Ishikawa (cell line): ENCODE results near the gene ATRIP.
A peak's percentile ranks its signal among the peaks of the same experiment; 100 is the strongest.

Experiments
- CEBPB ChIP-seq: IDR thresholded peaks from 2 replicates; pipeline ENCODE4 v1.6.1; 2012
- CREB1 ChIP-seq: IDR thresholded peaks from 2 replicates; pipeline ENCODE4 v1.6.1; 2012; ENCODE audit warnings: low read depth
- EGR1 ChIP-seq: IDR thresholded peaks from 2 replicates; pipeline ENCODE4 v1.6.1; 2012
- EP300 ChIP-seq: IDR thresholded peaks from 2 replicates; pipeline ENCODE4 v1.6.1; 2012; ENCODE audit warnings: borderline replicate concordance
- FOXM1 ChIP-seq: IDR thresholded peaks from 2 replicates; pipeline ENCODE4 v1.6.1; 2012; ENCODE audit warnings: low read depth, borderline replicate concordance
- NFIC ChIP-seq: IDR thresholded peaks from 2 replicates; pipeline ENCODE4 v1.6.1; 2012
- RAD21 ChIP-seq: IDR thresholded peaks from 2 replicates; pipeline ENCODE4 v1.6.1; 2012; ENCODE audit warnings: low read depth
- TAF1 ChIP-seq: IDR thresholded peaks from 2 replicates; pipeline ENCODE4 v1.6.1; 2012; ENCODE audit warnings: low read depth, mild to moderate bottlenecking
- TCF12 ChIP-seq: IDR thresholded peaks from 2 replicates; pipeline ENCODE4 v1.6.1; 2012; ENCODE audit warnings: low read depth
- TEAD4 ChIP-seq: IDR thresholded peaks from 2 replicates; pipeline ENCODE4 v1.6.1; 2012
- YY1 ChIP-seq: IDR thresholded peaks from 2 replicates; pipeline ENCODE4 v1.6.1; 2012; ENCODE audit warnings: low read depth
- ZBTB7A ChIP-seq: IDR thresholded peaks from 2 replicates; pipeline ENCODE4 v1.6.1; 2012; ENCODE audit warnings: low read depth
- TF ChIP-seq, protein P1 (sequence below): IDR thresholded peaks from 2 replicates; pipeline ENCODE4 v1.6.1; 2012
- TF ChIP-seq, protein P2 (sequence below): IDR thresholded peaks from 2 replicates; pipeline ENCODE4 v1.6.1; 2012; ENCODE audit warnings: low read depth, mild to moderate bottlenecking
- TF ChIP-seq, protein P3 (sequence below): IDR thresholded peaks from 2 replicates; pipeline ENCODE4 v1.6.1; 2012

Gene ATRIP

DNA sequence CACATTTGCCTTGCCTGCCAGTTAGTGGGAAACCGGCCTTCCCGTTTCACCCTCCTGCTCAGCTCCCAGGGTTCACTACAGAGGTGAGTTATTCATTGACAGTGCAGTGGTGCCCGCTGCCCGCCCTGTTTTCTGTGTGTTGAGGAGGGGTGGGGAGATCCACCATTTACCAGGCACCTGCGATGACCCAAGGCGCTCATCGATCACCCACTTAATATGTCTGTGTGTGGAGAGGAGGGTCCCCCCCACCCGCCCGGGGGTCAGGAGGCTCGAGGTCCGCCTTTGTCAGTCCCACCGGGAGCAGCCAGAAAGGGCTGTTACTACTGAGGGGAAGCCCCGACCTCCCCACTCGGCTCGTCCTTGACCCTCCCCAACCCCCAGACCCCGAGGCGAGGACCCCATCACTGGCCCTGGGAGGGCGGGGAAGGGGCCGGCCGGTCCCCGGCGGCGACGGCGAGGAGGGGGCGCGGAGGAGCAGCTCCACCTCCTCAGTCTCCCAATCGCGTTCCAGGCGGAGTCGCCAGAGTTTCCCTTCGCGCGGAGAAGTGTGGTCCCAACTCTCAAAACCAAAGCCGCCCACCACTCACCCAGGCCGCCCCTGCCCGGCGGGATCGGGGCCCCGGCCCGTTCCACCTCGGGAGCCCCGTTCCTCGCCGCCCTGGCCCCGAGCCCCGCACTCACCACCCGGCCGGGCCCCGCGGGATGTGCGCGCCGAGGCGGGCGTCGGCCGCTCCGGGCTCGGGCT is 17.8 kb upstream of the ATRIP start:
- TF ChIP-seq EGR1 (no peak), EP300 (no peak), RAD21 (no peak), TCF12 (no peak), CEBPB (no peak), NFIC (no peak), TAF1 (peak; percentile 26; the same call in 1 of the 2 replicates), TEAD4 (no peak), ZBTB7A (0 out of 2 replicates have a peak, but pooled peaks have one; percentile 5)
- TF ChIP-seq, protein P1, sequence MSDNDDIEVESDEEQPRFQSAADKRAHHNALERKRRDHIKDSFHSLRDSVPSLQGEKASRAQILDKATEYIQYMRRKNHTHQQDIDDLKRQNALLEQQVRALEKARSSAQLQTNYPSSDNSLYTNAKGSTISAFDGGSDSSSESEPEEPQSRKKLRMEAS: 0 out of 2 replicates have a peak, but pooled peaks have one; percentile 6
- TF ChIP-seq, protein P2, sequence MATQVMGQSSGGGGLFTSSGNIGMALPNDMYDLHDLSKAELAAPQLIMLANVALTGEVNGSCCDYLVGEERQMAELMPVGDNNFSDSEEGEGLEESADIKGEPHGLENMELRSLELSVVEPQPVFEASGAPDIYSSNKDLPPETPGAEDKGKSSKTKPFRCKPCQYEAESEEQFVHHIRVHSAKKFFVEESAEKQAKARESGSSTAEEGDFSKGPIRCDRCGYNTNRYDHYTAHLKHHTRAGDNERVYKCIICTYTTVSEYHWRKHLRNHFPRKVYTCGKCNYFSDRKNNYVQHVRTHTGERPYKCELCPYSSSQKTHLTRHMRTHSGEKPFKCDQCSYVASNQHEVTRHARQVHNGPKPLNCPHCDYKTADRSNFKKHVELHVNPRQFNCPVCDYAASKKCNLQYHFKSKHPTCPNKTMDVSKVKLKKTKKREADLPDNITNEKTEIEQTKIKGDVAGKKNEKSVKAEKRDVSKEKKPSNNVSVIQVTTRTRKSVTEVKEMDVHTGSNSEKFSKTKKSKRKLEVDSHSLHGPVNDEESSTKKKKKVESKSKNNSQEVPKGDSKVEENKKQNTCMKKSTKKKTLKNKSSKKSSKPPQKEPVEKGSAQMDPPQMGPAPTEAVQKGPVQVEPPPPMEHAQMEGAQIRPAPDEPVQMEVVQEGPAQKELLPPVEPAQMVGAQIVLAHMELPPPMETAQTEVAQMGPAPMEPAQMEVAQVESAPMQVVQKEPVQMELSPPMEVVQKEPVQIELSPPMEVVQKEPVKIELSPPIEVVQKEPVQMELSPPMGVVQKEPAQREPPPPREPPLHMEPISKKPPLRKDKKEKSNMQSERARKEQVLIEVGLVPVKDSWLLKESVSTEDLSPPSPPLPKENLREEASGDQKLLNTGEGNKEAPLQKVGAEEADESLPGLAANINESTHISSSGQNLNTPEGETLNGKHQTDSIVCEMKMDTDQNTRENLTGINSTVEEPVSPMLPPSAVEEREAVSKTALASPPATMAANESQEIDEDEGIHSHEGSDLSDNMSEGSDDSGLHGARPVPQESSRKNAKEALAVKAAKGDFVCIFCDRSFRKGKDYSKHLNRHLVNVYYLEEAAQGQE: no peak

DNA sequence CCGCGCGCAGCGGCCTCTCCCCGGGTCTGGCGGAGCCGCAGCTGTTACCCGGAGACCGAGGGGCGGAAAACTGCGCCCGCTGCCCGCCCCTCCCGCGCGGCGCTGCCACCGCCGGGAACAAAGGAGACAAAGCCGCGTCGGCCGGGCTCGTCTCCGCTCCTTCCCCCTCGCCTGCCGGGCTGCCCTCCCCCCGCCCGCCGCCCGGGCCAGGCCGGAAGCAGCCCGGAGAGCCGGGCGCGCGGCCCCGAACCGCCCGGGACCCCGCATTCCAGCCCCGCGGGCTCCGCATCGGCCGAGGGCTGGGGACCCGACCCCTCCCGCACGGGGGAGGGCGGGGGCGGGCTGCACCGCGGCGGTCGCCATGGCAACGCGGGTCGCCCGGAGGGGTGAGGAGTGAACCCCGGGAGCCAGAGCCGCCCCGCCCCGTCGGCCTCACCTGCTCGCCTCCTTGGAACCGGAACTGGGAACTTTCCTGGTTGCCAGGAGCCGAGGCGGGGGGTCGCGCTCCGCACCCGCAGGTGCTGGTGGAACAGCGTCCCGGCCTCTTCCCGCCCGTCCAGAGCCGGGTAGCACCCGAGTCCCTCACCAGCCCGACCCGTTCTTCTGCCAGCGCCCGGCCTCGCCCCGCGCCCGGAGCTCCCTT is 17.1 kb upstream of the ATRIP start:
- TF ChIP-seq EP300: no peak
- TF ChIP-seq, protein P1: no peak; the same call in 1 of the 2 replicates
- peak; percentile 80; the same call in 1 of the 2 replicates for TF ChIP-seq ZBTB7A
- no peak; the same call in 1 of the 2 replicates for TF ChIP-seq TAF1
- TF ChIP-seq TEAD4: peak; percentile 4; the same call in 1 of the 2 replicates
- TF ChIP-seq EGR1: peak; percentile 62
- no peak for TF ChIP-seq CEBPB
- TF ChIP-seq, protein P3, sequence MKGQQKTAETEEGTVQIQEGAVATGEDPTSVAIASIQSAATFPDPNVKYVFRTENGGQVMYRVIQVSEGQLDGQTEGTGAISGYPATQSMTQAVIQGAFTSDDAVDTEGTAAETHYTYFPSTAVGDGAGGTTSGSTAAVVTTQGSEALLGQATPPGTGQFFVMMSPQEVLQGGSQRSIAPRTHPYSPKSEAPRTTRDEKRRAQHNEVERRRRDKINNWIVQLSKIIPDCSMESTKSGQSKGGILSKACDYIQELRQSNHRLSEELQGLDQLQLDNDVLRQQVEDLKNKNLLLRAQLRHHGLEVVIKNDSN: 0 out of 2 replicates have a peak, but pooled peaks have one; percentile 13
- peak; percentile 15; the same call in 1 of the 2 replicates for TF ChIP-seq NFIC

DNA sequence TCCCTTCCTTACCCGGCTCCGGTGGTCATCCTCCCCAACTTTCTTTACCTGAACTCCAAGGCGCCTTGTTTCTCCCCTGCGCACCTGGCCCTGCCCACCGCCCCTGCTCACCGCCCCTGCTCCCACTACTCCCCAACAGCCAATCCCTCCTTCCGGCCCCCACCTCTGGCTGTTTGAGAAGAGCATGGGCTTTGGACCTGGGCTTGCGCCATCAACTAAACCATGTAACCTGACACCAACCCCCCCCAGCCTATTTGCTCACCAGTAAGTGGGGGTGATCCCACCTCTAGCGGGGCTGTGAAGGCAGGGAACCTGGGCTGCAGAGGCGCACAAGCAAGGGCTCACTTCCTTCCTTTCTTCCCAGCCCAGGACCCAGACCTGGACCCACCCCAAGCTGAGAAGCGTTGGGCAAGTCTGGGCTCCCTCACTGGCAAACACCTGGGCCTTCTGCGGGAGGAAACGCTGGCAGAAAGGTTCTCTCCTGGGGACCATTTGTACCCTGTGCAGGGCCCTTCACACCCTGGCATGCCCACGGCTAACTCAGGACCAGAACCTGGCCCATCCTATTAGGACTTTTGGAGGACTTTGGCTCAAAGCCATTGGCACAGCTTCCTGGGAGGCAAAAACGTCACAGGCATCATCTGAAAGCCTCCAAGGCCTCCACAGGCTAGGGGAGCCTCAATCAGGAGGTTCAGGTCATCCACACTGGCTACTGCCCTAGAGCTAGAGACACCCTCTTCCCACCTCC is 16.4 kb upstream of the ATRIP start, which contains the start of gene PLXNB1:
TSS of gene PLXNB1 (minus strand) at position 127 of the 748 bp plus-strand sequence. CDS start 5,475 bp downstream, outside the sequence.
- TF ChIP-seq, protein P3: no peak
- no peak; the same call in 1 of the 2 replicates for TF ChIP-seq RAD21
- TF ChIP-seq TEAD4: 0 out of 2 replicates have a peak, but pooled peaks have one; percentile 8
- TF ChIP-seq CREB1: no peak
- peak; percentile 95 for TF ChIP-seq CEBPB
- TF ChIP-seq TAF1: peak; percentile 56; the same call in 1 of the 2 replicates
- TF ChIP-seq TCF12: peak; percentile 54; the same call in 1 of the 2 replicates
- peak; percentile 53; the same call in 1 of the 2 replicates for TF ChIP-seq EP300
- no peak for TF ChIP-seq EGR1
- TF ChIP-seq ZBTB7A: peak; percentile 86; the same call in 1 of the 2 replicates
- no peak for TF ChIP-seq YY1
- TF ChIP-seq, protein P2: no peak
- peak; percentile 6; the same call in 1 of the 2 replicates for TF ChIP-seq NFIC
- TF ChIP-seq, protein P1: peak; percentile 55; the same call in 1 of the 2 replicates
- no peak for TF ChIP-seq FOXM1

DNA sequence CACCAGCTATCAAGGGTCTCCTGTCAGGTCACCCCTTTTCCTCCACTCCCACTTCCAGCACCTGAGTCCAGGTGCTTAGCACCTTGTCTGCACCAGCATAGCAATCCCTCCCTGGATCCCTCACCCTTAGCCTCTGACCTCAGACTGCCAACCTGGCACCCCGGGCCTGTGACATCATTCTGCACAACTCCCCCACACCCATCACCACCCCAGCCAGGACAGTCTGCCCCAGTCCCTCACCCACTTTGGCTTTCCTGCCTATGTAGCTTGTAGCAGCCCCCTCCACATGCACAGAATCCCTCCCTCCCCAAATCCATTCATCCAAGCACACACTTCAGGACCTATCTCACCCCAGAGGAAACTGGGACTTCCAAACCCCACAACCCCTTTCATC is 15.8 kb upstream of the ATRIP start:
- no peak for TF ChIP-seq TEAD4
- no peak for TF ChIP-seq RAD21
- no peak for TF ChIP-seq TAF1
